H9 (cell line): ENCODE data around the gene MATN4. TPM values are rescaled to one million over a fixed set of nuclear protein-coding genes. Genes with fewer than 3 reads are reported as not detected.

Experiments used
- DNase-seq: peaks from one replicate; pipeline ENCODE4 v3.0.0-alpha.2; 2017
- H2AFZ ChIP-seq: one replicate; pipeline ENCODE4 v1.6.1; 2013; ENCODE audit warnings: mild to moderate bottlenecking, low read length, control low read depth, moderate library complexity
- H2AK5ac ChIP-seq: 2 replicates; pipeline ENCODE4 v1.6.1; 2013; ENCODE audit warnings: low read length, control low read depth, mixed read lengths; ENCODE audit not compliant: insufficient read length
- H2BK120ac ChIP-seq: one replicate; pipeline ENCODE4 v1.6.1; 2013; ENCODE audit warnings: low read depth, mild to moderate bottlenecking, low read length, control low read depth, inconsistent platforms; ENCODE audit not compliant: poor library complexity, severe bottlenecking
- H2BK12ac ChIP-seq: 2 replicates; pipeline ENCODE4 v1.6.1; 2013; ENCODE audit warnings: low read length, control low read depth, mixed read lengths, low read depth; ENCODE audit not compliant: insufficient read length
- H2BK15ac ChIP-seq: 2 replicates; pipeline ENCODE4 v1.6.1; 2013; ENCODE audit warnings: low read depth, low read length, control low read depth
- H2BK20ac ChIP-seq: one replicate; pipeline ENCODE4 v1.6.1; 2013; ENCODE audit warnings: low read depth, mild to moderate bottlenecking, low read length, control low read depth, inconsistent platforms; ENCODE audit not compliant: poor library complexity, severe bottlenecking
- H2BK5ac ChIP-seq: 2 replicates; pipeline ENCODE4 v1.6.1; 2013; ENCODE audit warnings: low read length, control low read depth, mixed read lengths; ENCODE audit not compliant: insufficient read length
- H3K14ac ChIP-seq: 2 replicates; pipeline ENCODE4 v1.6.1; 2013; ENCODE audit warnings: low read length, control low read depth; ENCODE audit not compliant: insufficient read depth
- H3K18ac ChIP-seq: 2 replicates; pipeline ENCODE4 v1.6.1; 2013; ENCODE audit warnings: low read depth, mild to moderate bottlenecking, mixed read lengths, low read length, control low read depth; ENCODE audit not compliant: insufficient read length
- H3K23ac ChIP-seq: 2 replicates; pipeline ENCODE4 v1.6.1; 2013; ENCODE audit warnings: low read length, control low read depth, mixed read lengths, low read depth; ENCODE audit not compliant: insufficient read length
- H3K23me2 ChIP-seq: 2 replicates; pipeline ENCODE4 v1.6.1; 2013; ENCODE audit warnings: low read depth, mild to moderate bottlenecking, mixed read lengths, low read length, control low read depth; ENCODE audit not compliant: insufficient read length, poor library complexity, severe bottlenecking
- H3K27ac ChIP-seq: 2 replicates; pipeline ENCODE4 v1.5.1; 2013; ENCODE audit warnings: low read length, control low read depth, mixed read lengths, low read depth; ENCODE audit not compliant: insufficient read length
- H3K27me3 ChIP-seq: 2 replicates; pipeline ENCODE4 v1.6.1; 2013; ENCODE audit warnings: low read length, control low read depth, inconsistent platforms; ENCODE audit not compliant: insufficient read depth
- H3K4ac ChIP-seq: 2 replicates; pipeline ENCODE4 v1.6.1; 2013; ENCODE audit warnings: low read depth, mild to moderate bottlenecking, control low read depth, inconsistent platforms, low read length, moderate library complexity
- H3K4me1 ChIP-seq: 2 replicates; pipeline ENCODE4 v1.6.1; 2013; ENCODE audit warnings: low read length, control low read depth, inconsistent platforms; ENCODE audit not compliant: insufficient read depth
- H3K4me2 ChIP-seq: 2 replicates; pipeline ENCODE4 v1.6.1; 2013; ENCODE audit warnings: low read length, control low read depth, mixed read lengths; ENCODE audit not compliant: insufficient read length, insufficient read depth
- H3K56ac ChIP-seq: 2 replicates; pipeline ENCODE4 v1.6.1; 2013; ENCODE audit warnings: low read depth, mild to moderate bottlenecking, mixed read lengths, low read length, control low read depth; ENCODE audit not compliant: insufficient read length
- H3K79me1 ChIP-seq: 2 replicates; pipeline ENCODE4 v1.6.1; 2013; ENCODE audit warnings: low read depth, mild to moderate bottlenecking, moderate library complexity, low read length, control low read depth, inconsistent platforms; ENCODE audit not compliant: insufficient read depth, poor library complexity, severe bottlenecking
- H3K79me2 ChIP-seq: 2 replicates; pipeline ENCODE4 v1.6.1; 2013; ENCODE audit warnings: low read length, control low read depth, inconsistent platforms; ENCODE audit not compliant: insufficient read depth
- H3K9ac ChIP-seq: 2 replicates; pipeline ENCODE4 v1.6.1; 2013; ENCODE audit warnings: low read length, control low read depth, mixed read lengths; ENCODE audit not compliant: insufficient read length; ENCODE audit errors: extremely low read depth
- H3K9me3 ChIP-seq: one replicate; pipeline ENCODE4 v1.6.1; 2013; ENCODE audit warnings: low read depth, low read length, inconsistent platforms; ENCODE audit not compliant: control insufficient read depth
- H3T11ph ChIP-seq: one replicate; pipeline ENCODE4 v1.6.1; 2013; ENCODE audit warnings: mild to moderate bottlenecking, low read length, control low read depth, inconsistent platforms
- H4K20me1 ChIP-seq: one replicate; pipeline ENCODE4 v1.6.1; 2013; ENCODE audit not compliant: control insufficient read depth, insufficient read length, insufficient read depth
- H4K5ac ChIP-seq: 2 replicates; pipeline ENCODE4 v1.6.1; 2013; ENCODE audit warnings: low read depth, mild to moderate bottlenecking, mixed read lengths, low read length, control low read depth; ENCODE audit not compliant: insufficient read length
- H4K8ac ChIP-seq: replicated peaks from 2 replicates; pipeline ENCODE4 v1.6.1; 2013; ENCODE audit warnings: low read length, control low read depth, mixed read lengths, low read depth; ENCODE audit not compliant: insufficient read length
- H4K91ac ChIP-seq: 2 replicates; pipeline ENCODE4 v1.6.1; 2013; ENCODE audit warnings: low read depth, mild to moderate bottlenecking, moderate library complexity, mixed read lengths, low read length, control low read depth; ENCODE audit not compliant: insufficient read length
- H3K27ac Mint-ChIP-seq, 3 experiments: 2 replicates in 2 of 3; 3 replicates in 1 of 3; pipeline ENCODE4 v1.8.0; 2020 to 2021; ENCODE audit warnings: mixed read lengths in 3 of 3, mild to moderate bottlenecking in 1 of 3, moderate library complexity in 1 of 3
- H3K27me3 Mint-ChIP-seq: 2 replicates; pipeline ENCODE4 v1.8.0; 2021; ENCODE audit warnings: low read depth, mild to moderate bottlenecking, moderate library complexity, mixed read lengths
- H3K36me3 Mint-ChIP-seq, 3 experiments: 2 replicates in 2 of 3; 3 replicates in 1 of 3; pipeline ENCODE4 v1.8.0; 2020 to 2021; ENCODE audit warnings: low read depth in 3 of 3, mixed read lengths in 3 of 3; ENCODE audit not compliant: insufficient read depth in 1 of 3
- H3K4me1 Mint-ChIP-seq, 2 experiments: 2 replicates each; pipeline ENCODE4 v1.8.0; 2020; ENCODE audit warnings: mixed read lengths in 2 of 2
- H3K4me3 Mint-ChIP-seq, 2 experiments: 2 replicates in 1 of 2; 3 replicates in 1 of 2; pipeline ENCODE4 v1.8.0; 2020 to 2021; ENCODE audit warnings: mild to moderate bottlenecking in 2 of 2, mixed read lengths in 2 of 2, moderate library complexity in 1 of 2
- H3K9me3 Mint-ChIP-seq, 2 experiments: 2 replicates in 1 of 2; 3 replicates in 1 of 2; pipeline ENCODE4 v1.8.0; 2020; ENCODE audit warnings: mild to moderate bottlenecking in 2 of 2, mixed read lengths in 2 of 2, moderate library complexity in 1 of 2
- CTCF ChIP-seq: fragments of 200-600 bp; sonication (generic); conservative IDR thresholded peaks from 3 replicates; pipeline ENCODE4 v1.8.0; 2021; ENCODE audit warnings: antibody characterized with exemption, mild to moderate bottlenecking
- WGBS: extraction: QIAGEN DNeasy Blood & Tissue Kit; methylation state at CpG from one replicate; pipeline ENCODE4 v1.1.7; 2013; ENCODE audit warnings: missing lambda C conversion rate, low lambda C conversion rate, mixed read lengths; ENCODE audit not compliant: insufficient read length; ENCODE audit errors: extremely low coverage; 5-methylcytosine and 5-hydroxymethylcytosine counted together
- total RNA-seq: library from RNA; stranded (reverse); gene quantifications from 2 replicates; pipeline ENCODE4 v1.2.1, GENCODE V29; 2021

Gene MATN4
- total RNA-seq, 1 experiment from 2014 or later, result 0.11 TPM

DNA sequence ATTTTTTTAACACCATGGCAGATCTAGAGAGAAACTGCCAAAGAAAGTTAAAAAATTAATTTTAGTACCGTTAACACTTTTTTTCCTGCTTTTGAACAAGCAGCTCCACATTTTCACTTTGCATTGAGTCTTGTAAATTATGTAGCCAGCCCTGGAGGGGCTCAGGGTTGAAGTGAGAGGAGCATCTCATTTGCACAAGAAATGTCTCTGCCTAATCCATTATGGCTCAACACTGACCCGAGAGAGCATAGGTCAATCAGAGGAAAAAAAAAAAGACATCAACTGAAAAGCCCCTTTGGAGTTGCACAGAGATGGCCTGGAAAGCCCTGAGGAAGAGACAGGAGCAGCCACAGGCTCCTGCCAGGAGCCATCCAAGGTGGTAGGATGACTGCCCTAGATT, 49.4 kb downstream of the MATN4 start:
- WGBS, result no CpG with 5 or more reads among the region's 2 CpGs
- H3K36me3 Mint-ChIP-seq, result no peaks in the 10 kb centered on the region
- no peak overlapping the region for H2BK15ac ChIP-seq

More for the DNA sequence above, 49.4 kb downstream of the MATN4 start:
- Histone ChIP-seq H3T11ph (no peak overlapping the region), H4K20me1 (no peaks in the 10 kb centered on the region), H3K23ac (no peak overlapping the region), H2BK5ac (no peak overlapping the region), H4K5ac (no peak overlapping the region), H3K4me1 (peaks cover 4% of the 10 kb centered on the region; the same call in 1 of the 2 replicates), H3K4me2 (no peak overlapping the region), H3K9me3 (no peaks in the 10 kb centered on the region), H2BK120ac (no peak overlapping the region), H3K27ac (no peak overlapping the region), H3K9ac (no peak overlapping the region), H4K91ac (no peak overlapping the region), H2AK5ac (no peak overlapping the region), H3K79me2 (no peaks in the 10 kb centered on the region), H3K4ac (no peak overlapping the region), H3K79me1 (no peaks in the 10 kb centered on the region), H3K18ac (no peak overlapping the region), H3K14ac (no peak overlapping the region), H3K23me2 (no peaks in the 10 kb centered on the region), H2BK12ac (no peak overlapping the region), H2AFZ (no peak overlapping the region), H4K8ac (no peak overlapping the region), H2BK20ac (no peak overlapping the region), H3K56ac (no peak overlapping the region), H3K27me3 (no peaks in the 10 kb centered on the region)
- Mint-ChIP-seq H3K9me3 (no peaks in the 10 kb centered on the region), H3K27ac (peak overlapping the region in 2 of 3 experiments; percentile 73 to 78; a peak in 2 of 7 replicates), H3K4me3 (no peak overlapping the region), H3K4me1 (peaks cover 16 to 21% of the 10 kb centered on the region in 2 experiments), H3K27me3 (peaks cover 4% of the 10 kb centered on the region)
- no peak for DNase-seq
- TF ChIP-seq CTCF, result no peak
